Stimulated activated CD4-positive, alpha-beta T cell treated with anti-CD3 and anti-CD28 coated beads, TNF-alpha, amount 100 ng/mL, for 48 hours (primary cell): ENCODE measurements around the gene KCND3.

Source experiments
- DNase-seq, 3 donors: peaks; one replicate each; pipeline ENCODE4 v3.0.0-alpha.2; 2020; ENCODE audit warnings: low read depth in 3 of 3

Gene KCND3

DNA sequence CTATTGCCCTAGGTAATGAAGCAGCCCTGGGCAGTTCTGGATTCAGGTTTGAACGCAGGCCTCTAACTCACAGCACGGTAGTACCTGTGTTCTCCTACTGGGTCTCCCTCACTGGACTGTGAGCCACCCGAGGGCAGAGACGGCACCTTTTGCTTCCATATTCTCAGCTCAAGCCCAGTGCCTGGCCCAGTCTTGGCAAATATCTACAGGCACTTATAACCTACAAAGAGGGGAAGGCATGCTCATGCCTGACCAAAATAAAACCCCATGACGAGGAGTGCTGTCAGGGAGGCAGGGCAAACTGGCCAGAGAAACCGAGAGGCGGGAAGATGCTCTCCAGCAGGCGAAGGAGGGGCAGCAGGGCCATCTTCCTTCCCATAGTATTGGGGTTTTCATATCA lies 142.6 kb downstream of the KCND3 start:
- DNase-seq: no peak

DNA sequence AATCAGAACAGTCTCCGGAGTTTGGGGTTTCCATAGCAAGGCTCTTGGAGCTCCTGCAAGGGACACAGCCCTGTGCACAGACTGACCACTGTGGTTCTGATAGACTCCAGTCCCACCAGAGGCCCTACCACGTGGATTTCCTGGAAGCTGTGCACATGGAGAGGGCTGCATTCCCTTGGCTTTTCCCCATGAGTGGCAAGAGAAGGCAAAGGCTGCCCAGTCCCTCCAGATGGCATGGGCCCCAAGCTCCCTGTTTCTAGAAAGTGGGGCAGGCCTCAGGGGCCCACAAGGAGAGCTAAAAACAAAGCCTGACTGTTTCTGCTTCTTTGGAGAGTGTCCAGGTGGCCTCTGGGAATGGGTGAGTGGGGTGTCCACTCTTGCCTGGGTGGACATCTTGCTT lies 146.3 kb downstream of the KCND3 start:
- DNase-seq: no peak

- no peak for DNase-seq
These were observed 147.1 kb downstream of the KCND3 start for GRCh38 chr1:111842411-111842810.

DNA sequence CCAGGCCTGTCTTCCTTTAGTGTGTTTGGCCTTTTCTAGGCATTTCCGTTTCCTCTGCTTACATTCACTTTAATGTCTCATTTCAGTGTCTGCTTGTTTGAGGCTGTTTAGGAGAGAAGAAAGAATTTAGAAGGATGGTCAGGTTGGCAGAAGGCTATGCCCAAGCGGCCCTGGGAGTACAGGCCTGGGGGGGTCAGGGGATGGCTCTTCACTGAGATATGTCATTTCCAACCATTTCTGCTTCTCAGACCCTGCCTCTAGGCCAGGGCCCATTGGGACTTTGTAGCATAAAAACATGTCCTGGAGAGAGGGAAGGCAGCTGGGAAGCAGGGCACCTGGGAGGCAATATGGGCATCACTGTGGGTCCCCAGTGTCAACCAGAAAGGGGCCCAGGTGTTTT lies 147.7 kb downstream of the KCND3 start:
- no peak for DNase-seq

DNA sequence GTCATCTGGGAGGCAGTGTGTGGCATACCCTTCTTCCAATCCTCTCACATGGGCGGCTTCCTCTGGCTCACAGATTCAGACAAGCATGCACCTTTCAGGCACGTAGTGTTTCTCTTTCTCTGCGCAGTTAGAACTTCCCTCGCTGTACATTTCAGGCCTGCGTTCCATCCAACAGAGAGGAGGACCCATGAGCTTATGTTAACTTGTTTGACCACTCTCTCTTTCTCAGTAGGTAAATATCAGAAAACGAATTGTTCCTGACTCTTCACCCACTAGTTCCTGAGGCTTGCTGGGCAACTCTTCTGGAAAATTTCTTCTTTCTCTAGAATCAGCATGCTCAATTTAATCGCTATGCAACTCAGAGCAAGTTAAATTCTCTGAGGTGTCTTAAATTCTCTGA lies 148.3 kb downstream of the KCND3 start:
- DNase-seq: no peak

- no peak for DNase-seq
These were observed 152.1 kb downstream of the KCND3 start for GRCh38 chr1:111837393-111837792.

GRCh38 chr1:111836111-111836510 lies 153.4 kb downstream of the KCND3 start:
- DNase-seq: no peak

- DNase-seq: no peak
These were observed 154.0 kb downstream of the KCND3 start for GRCh38 chr1:111835514-111835913.

GRCh38 chr1:111834956-111835355 lies 154.5 kb downstream of the KCND3 start:
- DNase-seq: no peak

- DNase-seq: no peak
These were observed 156.1 kb downstream of the KCND3 start for GRCh38 chr1:111833334-111833733.

GRCh38 chr1:111832521-111833155 lies 156.8 kb downstream of the KCND3 start:
- DNase-seq: no peak

- no peak for DNase-seq
These were observed 158.3 kb downstream of the KCND3 start for GRCh38 chr1:111831153-111831552.

DNA sequence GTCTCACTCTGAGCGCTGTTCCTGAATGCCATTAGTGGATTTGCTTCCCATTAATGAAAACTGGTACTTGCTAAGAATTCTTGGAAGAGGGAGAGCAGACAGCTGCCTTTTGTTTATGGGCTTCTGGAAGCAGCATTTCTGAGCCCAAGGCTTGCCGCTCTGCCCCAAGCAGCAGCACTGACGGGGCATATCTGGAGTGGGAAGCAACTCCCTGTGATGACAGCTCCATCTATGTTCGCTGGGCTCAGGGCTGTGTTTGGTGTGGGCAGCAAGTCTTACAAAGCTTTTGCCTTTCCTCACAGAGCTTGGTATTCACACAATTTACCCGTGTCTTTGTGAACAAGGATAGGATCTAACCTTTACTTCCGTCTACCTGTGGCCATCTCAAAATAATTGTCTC lies 161.5 kb downstream of the KCND3 start:
- DNase-seq: no peak

- no peak for DNase-seq
These were observed 163.2 kb downstream of the KCND3 start for GRCh38 chr1:111826278-111826677.

DNA sequence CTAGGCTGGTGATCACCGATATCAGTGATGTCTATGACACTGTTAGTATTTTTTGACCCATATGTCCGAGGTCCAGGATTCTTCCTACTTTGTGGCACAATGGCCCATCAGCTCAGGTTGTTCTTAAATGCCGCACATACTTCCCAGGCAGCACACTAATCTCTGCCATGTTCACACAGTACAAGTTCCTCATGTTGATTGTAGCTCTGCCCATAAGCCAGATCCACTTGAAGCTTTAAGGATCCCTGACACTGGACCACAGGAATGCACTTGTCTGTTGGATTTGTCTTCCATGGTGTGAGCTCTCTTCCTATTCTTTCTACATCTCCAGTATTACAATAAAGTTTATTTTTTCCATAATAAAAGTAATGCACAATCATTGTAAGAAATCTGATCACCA lies 164.3 kb downstream of the KCND3 start:
- DNase-seq: no peak

DNA sequence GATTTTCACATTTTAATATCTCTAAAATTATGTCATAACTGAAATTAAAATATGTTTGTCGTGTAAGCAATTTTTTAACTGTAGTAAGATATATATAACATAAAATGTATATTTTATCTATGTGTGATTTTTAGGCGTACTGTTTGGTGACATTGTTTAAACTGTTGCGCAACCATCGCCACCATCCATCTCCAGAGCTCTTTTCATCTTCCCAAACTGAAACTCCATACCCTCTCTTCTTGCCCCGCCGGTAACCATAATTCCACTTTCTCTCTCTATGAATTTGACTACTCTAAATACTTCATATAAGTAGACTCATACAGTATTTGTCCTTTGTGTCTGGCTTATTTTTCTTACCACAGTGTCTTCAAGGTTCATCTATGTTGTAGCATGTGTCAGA lies 167.3 kb downstream of the KCND3 start:
- no peak for DNase-seq

GRCh38 chr1:111821121-111821745 lies 168.2 kb downstream of the KCND3 start:
- DNase-seq: no peak

- DNase-seq: no peak
These were observed 169.8 kb downstream of the KCND3 start for GRCh38 chr1:111819566-111820263.

GRCh38 chr1:111818546-111818945 lies 170.9 kb downstream of the KCND3 start:
- no peak for DNase-seq

DNA sequence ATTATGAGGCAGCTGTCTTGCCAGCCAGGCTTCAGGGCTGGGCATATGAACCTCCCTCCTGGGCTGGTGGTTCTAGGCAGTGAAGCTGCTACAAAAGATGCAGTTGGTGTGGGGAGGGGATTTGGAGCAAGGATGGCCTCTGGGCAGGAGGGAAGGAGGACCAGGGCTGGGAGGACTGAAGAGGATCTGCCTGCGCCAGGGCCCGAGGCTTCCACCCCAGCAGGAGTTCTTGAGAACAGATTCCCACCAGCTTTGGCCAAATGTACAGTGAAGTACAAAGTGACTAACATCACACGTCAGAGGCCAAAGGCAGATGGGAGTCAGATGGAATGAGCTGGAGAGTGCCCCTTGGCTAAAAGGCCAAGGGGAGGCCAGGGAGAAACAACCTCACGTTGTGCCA lies 171.4 kb downstream of the KCND3 start:
- no peak for DNase-seq

DNA sequence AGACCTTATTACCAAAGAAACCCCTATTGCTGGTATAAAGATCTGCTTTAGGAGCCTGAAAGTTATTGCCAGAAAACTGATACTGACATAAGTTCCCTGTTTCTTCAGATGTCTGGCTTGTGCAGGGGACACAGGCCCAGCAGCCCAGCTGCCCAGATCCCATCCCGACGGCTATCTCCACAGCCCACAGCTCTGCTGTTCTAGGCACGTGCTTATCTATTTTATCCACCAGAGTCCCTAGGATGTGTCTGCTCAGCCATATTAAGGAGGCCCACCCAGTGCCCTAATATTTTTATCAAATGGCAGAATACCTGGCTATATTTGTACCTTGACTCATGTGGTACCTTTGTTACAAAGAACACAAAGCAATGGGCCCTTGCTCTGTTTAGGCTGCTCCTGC lies 174.8 kb downstream of the KCND3 start:
- DNase-seq: no peak

- DNase-seq: no peak
These were observed 175.2 kb downstream of the KCND3 start for GRCh38 chr1:111814305-111814628.
